ENCODE measurements around the gene TRIM6.
"Not testable (repeated sequence)": the region's sequence is repeated elsewhere in the genome, so short reads cannot be mapped to it uniquely, and the experiment has no call there.

TRIM6 gene

DNA sequence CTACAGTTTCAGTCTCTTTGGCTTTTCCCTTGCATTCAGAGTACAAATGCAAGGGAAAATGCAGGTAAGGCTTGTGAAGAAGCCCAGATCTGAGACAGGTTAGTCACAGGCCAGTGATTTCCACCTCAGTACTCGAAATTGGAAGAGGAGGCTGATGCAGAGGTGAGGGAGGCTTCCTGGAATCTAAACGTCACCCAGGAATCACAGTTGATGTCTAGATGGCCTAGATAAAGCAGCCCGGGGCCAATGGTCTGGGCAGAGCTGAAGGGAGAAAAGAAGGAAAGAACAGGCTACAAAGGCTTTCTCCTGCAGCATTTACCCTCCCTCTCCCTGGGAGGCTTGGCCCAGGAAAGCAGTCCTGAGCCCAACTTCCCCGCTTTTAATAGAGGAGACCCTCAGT, 8.5 kb downstream of the TRIM6 start:
- no peak for DNase-seq

GRCh38 chr11:5605849-5606248, 9.4 kb downstream of the TRIM6 start:
- peak; percentile 73 for DNase-seq

GRCh38 chr11:5608808-5609207, 12.4 kb downstream of the TRIM6 start:
- peak; percentile 22 for DNase-seq

- DNase-seq, result no peak
Measured at GRCh38 chr11:5610446-5610845, 14.0 kb downstream of the TRIM6 start.

- no peak for DNase-seq
Measured at GRCh38 chr11:5611627-5612026, 15.2 kb downstream of the TRIM6 start.

DNA sequence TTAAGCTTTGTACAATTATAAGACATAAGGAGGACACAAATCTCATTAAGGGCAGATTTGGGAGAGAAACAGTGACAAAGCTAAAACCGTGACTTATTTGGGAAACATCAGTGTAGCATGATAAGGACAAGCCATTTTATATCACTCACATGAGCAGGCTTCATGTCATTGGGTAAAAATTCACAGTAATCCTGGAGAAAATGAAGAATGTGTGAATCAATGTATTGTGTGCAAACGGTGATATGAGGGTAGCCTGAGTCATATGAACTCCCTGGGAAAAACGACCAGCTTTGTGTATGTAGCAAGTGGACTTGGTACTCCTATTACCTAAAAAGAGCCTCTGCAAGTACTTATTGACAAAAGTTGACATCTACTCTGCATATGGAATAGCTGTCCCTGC, 22.4 kb downstream of the TRIM6 start:
- DNase-seq, result peak; percentile 58

GRCh38 chr11:5620651-5621521, 24.4 kb downstream of the TRIM6 start:
- DNase-seq, result peak; percentile 55

DNA sequence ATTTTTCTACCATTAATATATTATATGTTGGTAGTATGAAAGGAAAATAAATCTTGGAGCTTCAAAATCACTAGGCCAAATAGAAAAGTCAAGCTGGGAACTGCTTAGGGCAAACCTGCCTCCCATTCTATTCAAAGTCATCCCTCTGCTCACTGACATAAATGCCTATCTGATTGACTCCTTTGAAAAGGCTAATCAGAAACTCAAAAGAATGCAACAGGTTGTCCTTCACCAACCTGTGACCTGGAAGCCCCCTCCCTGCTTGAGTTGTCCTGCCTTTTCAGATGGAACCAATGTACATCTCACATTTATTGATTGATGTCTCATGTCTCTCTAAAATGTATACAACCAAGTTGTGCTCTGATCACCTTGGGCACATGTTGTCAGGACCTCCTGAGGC, 25.1 kb downstream of the TRIM6 start:
- no peak for DNase-seq

- DNase-seq, result no peak
Measured at GRCh38 chr11:5622802-5623201, 26.4 kb downstream of the TRIM6 start.

DNA sequence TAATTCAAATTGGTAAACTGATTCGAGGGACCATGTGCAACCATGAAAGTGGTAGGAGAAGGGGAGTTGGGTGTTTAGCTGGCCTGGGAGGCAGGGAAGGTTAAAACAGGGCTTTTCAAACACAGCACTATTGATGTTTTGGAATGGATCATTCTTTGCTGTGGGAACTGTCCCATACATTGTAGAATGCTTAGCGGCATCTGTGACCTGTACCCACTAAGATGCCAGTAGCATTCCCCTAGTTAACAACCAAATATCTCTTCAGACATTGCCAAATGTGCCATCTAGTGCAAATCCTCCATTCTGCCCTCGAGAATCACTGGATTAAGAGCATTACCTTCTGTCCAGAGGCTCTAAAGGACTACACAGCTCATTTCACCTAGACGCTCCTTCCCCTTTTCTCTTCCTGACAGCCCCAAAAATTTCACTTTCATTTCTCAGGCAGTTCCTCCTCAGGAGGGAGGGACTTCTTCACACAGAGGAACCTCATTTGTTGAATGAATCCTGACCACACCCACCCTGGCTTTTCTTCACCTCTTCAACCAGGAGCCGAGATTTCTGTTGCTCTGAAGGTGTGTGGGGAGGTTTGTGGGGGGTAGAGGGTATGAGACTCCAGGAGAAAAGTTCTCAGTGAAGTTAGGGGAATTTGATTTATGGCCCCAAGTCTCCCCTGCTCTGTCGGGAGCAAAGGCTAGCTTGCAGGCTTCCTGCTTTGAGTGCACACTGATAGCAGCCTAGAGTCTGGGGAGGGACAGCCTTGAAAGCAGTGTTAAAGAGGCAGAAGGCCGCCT, 28.2 kb downstream of the TRIM6 start, which contains the start of gene TRIM34:
TSS of gene TRIM34 (plus strand) at position 513 of the 791 bp plus-strand sequence. CDS start 7,331 bp downstream, outside the sequence.
- peak; percentile 62 for DNase-seq

DNA sequence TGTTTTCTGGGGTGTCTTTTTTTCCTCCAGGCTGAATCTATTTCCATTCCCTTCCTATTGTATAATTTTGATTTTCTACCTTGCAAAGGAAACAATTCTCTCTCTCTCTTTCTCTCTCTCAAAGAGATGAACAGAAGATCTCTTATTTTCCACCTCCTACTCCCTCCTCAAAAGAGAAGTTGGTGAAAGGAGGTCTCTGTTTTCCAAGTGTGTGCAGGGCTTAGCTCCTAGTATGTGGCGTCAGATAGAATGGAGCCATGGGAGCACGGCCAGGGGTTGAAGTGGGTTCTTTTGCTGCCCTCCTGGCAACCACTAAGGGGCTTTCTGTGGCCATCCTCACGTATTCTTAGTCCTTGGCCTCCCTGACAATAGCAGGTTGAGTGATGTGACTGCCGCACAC, 28.8 kb downstream of the TRIM6 start:
- no peak for DNase-seq

- DNase-seq, result peak; percentile 50
Measured at GRCh38 chr11:5626196-5626595, 29.8 kb downstream of the TRIM6 start.

DNA sequence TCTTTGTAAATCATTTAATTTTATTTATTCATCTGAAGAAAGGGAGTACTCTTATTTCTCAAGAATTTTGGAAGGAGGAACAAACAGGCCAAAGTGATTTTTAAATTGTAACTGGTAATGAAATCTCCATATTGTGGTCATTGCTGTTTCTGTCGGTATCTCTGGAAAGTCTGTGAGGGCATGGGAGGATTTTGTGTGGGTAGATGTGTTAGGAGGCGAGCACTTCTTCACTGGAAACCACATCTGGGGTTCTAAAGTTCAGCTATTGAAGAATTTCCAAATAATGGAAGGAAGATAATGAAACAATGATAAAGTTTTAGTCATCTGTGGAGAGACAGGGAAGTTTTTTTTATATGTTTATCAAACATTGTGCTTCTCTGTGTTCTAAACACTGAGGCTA, 35.0 kb downstream of the TRIM6 start:
- no peak for DNase-seq

DNA sequence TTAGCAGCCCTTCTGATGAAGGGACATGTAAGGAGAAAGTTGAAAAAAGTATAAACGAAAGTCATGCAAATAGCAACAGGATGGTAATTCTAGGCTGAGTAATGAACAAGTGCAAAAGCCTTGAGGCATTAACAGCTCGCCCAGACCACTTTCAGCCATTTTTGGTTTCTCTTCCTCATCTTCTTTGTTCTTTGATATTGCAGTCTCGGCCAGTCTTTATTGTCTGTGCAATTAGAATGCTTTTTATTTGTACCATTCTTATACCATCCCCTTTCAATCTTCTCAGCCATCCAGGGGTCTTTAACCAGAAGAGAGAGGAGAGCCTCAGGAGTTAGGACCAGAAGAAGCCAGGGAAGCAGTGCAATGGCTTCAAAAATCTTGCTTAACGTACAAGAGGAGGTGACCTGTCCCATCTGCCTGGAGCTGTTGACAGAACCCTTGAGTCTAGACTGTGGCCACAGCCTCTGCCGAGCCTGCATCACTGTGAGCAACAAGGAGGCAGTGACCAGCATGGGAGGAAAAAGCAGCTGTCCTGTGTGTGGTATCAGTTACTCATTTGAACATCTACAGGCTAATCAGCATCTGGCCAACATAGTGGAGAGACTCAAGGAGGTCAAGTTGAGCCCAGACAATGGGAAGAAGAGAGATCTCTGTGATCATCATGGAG, 35.7 kb downstream of the TRIM6 start:
- no peak for DNase-seq

DNA sequence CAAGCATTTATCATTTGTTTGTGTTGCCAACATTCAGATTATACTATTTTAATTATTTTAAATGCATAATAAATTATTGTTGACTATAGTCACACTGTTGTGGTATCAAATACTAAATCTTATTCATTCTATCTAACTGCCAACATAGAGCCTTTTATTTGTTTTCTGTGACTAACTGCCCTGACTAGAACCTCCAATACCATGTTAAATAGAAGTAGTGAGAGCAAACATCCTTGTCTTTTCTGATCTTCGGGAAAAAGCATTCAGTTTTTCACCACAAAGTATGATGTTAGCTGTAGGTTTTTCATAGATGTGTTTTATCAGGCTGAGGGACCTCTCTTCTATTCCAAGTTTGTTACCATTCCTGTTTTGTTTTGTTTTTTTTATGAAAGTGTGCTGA, 43.5 kb downstream of the TRIM6 start:
- no peak for DNase-seq

- DNase-seq, result no peak
Measured at GRCh38 chr11:5643585-5643984, 47.1 kb downstream of the TRIM6 start.

DNA sequence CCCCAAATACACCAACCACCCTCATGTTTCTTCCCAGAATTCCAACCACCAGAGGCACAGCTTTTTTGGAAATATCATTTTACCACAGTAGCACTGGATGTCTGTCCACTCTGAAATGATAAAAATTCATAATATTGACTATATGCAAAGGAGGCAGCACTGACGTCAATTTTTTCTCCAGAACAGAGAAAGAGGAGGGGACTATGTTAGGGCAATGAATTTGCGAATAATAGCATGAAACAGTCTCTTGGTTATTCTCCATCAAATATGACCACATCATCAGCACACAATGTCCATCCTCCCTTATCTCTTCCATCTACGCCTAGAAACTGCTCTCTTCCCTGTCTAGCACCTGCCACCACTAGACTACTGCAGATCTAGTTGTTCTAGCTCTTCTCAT, 49.7 kb downstream of the TRIM6 start:
- DNase-seq, result no peak

- no peak for DNase-seq
Measured at GRCh38 chr11:5655474-5655873, 59.0 kb downstream of the TRIM6 start.

GRCh38 chr11:5656956-5657355, 60.5 kb downstream of the TRIM6 start:
- DNase-seq, result not testable (repeated sequence)

GRCh38 chr11:5658318-5658717, 61.9 kb downstream of the TRIM6 start:
- DNase-seq, result no peak
